Astrocyte (in vitro differentiated cells and primary cell): Measurements from ENCODE around the gene C1QTNF1. TPM values are rescaled to one million over a fixed set of nuclear protein-coding genes. Genes with fewer than 3 reads are reported as not detected.

ENCODE experiments used
- DNase-seq: peaks from one replicate; pipeline ENCODE4 v3.0.0-alpha.2; 2010; ENCODE audit warnings: low read depth
- FAIRE-seq: peaks from 2 replicates; lab custom pipeline; 2011; peaks lifted over from hg19 to GRCh38; lab: Jason Lieb, UNC
- H2AFZ ChIP-seq: 2 replicates; pipeline ENCODE4 v1.6.0; 2012; ENCODE audit warnings: low read depth, low read length, inconsistent platforms
- H3K27ac ChIP-seq: 2 replicates; pipeline ENCODE4 v1.5.1; 2011; ENCODE audit warnings: low read depth, low read length, inconsistent platforms
- H3K27me3 ChIP-seq: 2 replicates; pipeline ENCODE4 v1.6.0; 2011; ENCODE audit warnings: low read length, inconsistent platforms; ENCODE audit not compliant: insufficient read depth
- H3K36me3 ChIP-seq: 2 replicates; pipeline ENCODE4 v1.5.1; 2011; ENCODE audit warnings: low read length, inconsistent platforms; ENCODE audit not compliant: insufficient read depth
- H3K4me1 ChIP-seq: 2 replicates; pipeline ENCODE4 v1.5.1; 2011; ENCODE audit warnings: low read length, inconsistent platforms; ENCODE audit not compliant: insufficient read depth
- H3K4me2 ChIP-seq: 2 replicates; pipeline ENCODE4 v1.6.0; 2012; ENCODE audit warnings: low read length, inconsistent platforms
- H3K4me3 ChIP-seq: 2 replicates; pipeline ENCODE4 v1.5.1; 2011; ENCODE audit warnings: low read depth, mild to moderate bottlenecking, low read length, inconsistent platforms; ENCODE audit not compliant: insufficient read depth
- H3K79me2 ChIP-seq: 2 replicates; pipeline ENCODE4 v1.6.0; 2012; ENCODE audit warnings: mild to moderate bottlenecking, low read length, inconsistent platforms; ENCODE audit not compliant: insufficient read depth
- H3K9ac ChIP-seq: 2 replicates; pipeline ENCODE4 v1.6.0; 2012; ENCODE audit warnings: mild to moderate bottlenecking, low read length, inconsistent platforms
- H3K9me3 ChIP-seq: 2 replicates; pipeline ENCODE4 v1.5.1; 2012; ENCODE audit warnings: low read depth, mild to moderate bottlenecking, low read length, inconsistent platforms; ENCODE audit not compliant: insufficient read depth
- H4K20me1 ChIP-seq: 2 replicates; pipeline ENCODE4 v1.6.0; 2012; ENCODE audit warnings: low read length, inconsistent platforms; ENCODE audit not compliant: insufficient read depth
- H3K27ac Mint-ChIP-seq: one replicate; pipeline ENCODE4 v1.8.0; 2021; ENCODE audit warnings: mild to moderate bottlenecking, mixed read lengths; ENCODE audit not compliant: unreplicated experiment
- H3K27me3 Mint-ChIP-seq: one replicate; pipeline ENCODE4 v1.8.0; 2021; ENCODE audit warnings: low read depth, mixed read lengths; ENCODE audit not compliant: unreplicated experiment
- H3K36me3 Mint-ChIP-seq: one replicate; pipeline ENCODE4 v1.8.0; 2021; ENCODE audit warnings: low read depth, mixed read lengths; ENCODE audit not compliant: unreplicated experiment
- H3K4me1 Mint-ChIP-seq: one replicate; pipeline ENCODE4 v1.8.0; 2021; ENCODE audit warnings: low read depth, mixed read lengths; ENCODE audit not compliant: unreplicated experiment
- H3K4me3 Mint-ChIP-seq: one replicate; pipeline ENCODE4 v1.8.0; 2021; ENCODE audit warnings: mild to moderate bottlenecking, moderate library complexity, mixed read lengths; ENCODE audit not compliant: unreplicated experiment
- H3K9me3 Mint-ChIP-seq: one replicate; pipeline ENCODE4 v1.8.0; 2021; ENCODE audit warnings: mild to moderate bottlenecking, mixed read lengths; ENCODE audit not compliant: unreplicated experiment
- CTCF ChIP-seq: IDR thresholded peaks from 2 replicates; pipeline ENCODE4 v1.5.1; 2011; ENCODE audit warnings: low read depth, mild to moderate bottlenecking, inconsistent platforms, low read length, moderate library complexity; ENCODE audit not compliant: insufficient read depth
- EZH2 ChIP-seq: IDR thresholded peaks from 2 replicates; pipeline ENCODE4 v1.6.1; 2012; ENCODE audit warnings: mild to moderate bottlenecking, low read length, inconsistent platforms; ENCODE audit not compliant: insufficient read depth
- total RNA-seq: library from RNA; stranded (reverse); gene quantifications from 2 replicates; pipeline ENCODE4 v1.2.1, GENCODE V29; 2021

Gene C1QTNF1
- total RNA-seq, 1 donor from 2014 or later = 2.2 TPM

- H3K27ac Mint-ChIP-seq = no peak overlapping the region
Measured at GRCh38 chr17:79023180-79023705, 726 bp upstream of the C1QTNF1 start.

GRCh38 chr17:79024901-79025737, 1.1 kb downstream of the C1QTNF1 start:
- TF ChIP-seq EZH2 (no peak), CTCF (no peak)
- peak overlapping the region; percentile 79 for H2AFZ ChIP-seq
- no peaks in the 10 kb centered on the region for H4K20me1 ChIP-seq
- H3K79me2 ChIP-seq = no peaks in the 10 kb centered on the region
- peaks cover 30% of the 10 kb centered on the region for H3K4me1 ChIP-seq
- Mint-ChIP-seq H3K9me3 (peaks cover 2% of the 10 kb centered on the region), H3K36me3 (no peaks in the 10 kb centered on the region), H3K27ac (no peak overlapping the region), H3K4me1 (peaks cover 19% of the 10 kb centered on the region), H3K27me3 (peaks cover 61% of the 10 kb centered on the region), H3K4me3 (peak overlapping the region; percentile 73)
- peak overlapping the region; percentile 51 for H3K9ac ChIP-seq
- peak overlapping the region; percentile 64 for H3K4me3 ChIP-seq
- H3K27me3 ChIP-seq = peaks cover 38% of the 10 kb centered on the region
- no peaks in the 10 kb centered on the region for H3K9me3 ChIP-seq
- no peak overlapping the region for H3K27ac ChIP-seq
- H3K4me2 ChIP-seq = peak overlapping the region; percentile 96
- FAIRE-seq (no peak), DNase-seq (no peak)
- no peaks in the 10 kb centered on the region for H3K36me3 ChIP-seq

More at GRCh38 chr17:79023180-79023705, 726 bp upstream of the C1QTNF1 start:
- Mint-ChIP-seq H3K27me3 (peaks cover 51% of the 10 kb centered on the region), H3K36me3 (no peaks in the 10 kb centered on the region), H3K4me1 (peaks cover 15% of the 10 kb centered on the region), H3K9me3 (peaks cover 2% of the 10 kb centered on the region), H3K4me3 (peak overlapping the region; percentile 78)
- H3K9me3 ChIP-seq = no peaks in the 10 kb centered on the region
- H3K4me1 ChIP-seq = peaks cover 30% of the 10 kb centered on the region
- H3K79me2 ChIP-seq = no peaks in the 10 kb centered on the region
- peak overlapping the region; percentile 96 for H3K4me2 ChIP-seq
- H4K20me1 ChIP-seq = no peaks in the 10 kb centered on the region
- H3K36me3 ChIP-seq = no peaks in the 10 kb centered on the region
- DNase-seq (no peak), FAIRE-seq (no peak)
- peaks cover 26% of the 10 kb centered on the region for H3K27me3 ChIP-seq
- H3K4me3 ChIP-seq = no peak overlapping the region
- no peak overlapping the region for H3K27ac ChIP-seq
- H3K9ac ChIP-seq = no peak overlapping the region
- no peak overlapping the region for H2AFZ ChIP-seq
- TF ChIP-seq EZH2 (no peak), CTCF (no peak)
